ENCODE data around the gene ACVR1.
"Not testable (repeated sequence)": the region's sequence is repeated elsewhere in the genome, so short reads cannot be mapped to it uniquely, and the experiment has no call there.

The ACVR1 gene

GRCh38 chr2:157787364-157787938, 88.7 kb downstream of the ACVR1 start:
- DNase-seq: no peak

- no peak for DNase-seq
Measured at GRCh38 chr2:157786663-157787363, 89.3 kb downstream of the ACVR1 start.

- DNase-seq: no peak
Measured at GRCh38 chr2:157785866-157786662, 90.1 kb downstream of the ACVR1 start.

- DNase-seq: no peak
Measured at GRCh38 chr2:157785200-157785599, 90.9 kb downstream of the ACVR1 start.

- no peak for DNase-seq
Measured at GRCh38 chr2:157784823-157785175, 91.3 kb downstream of the ACVR1 start.

- DNase-seq: peak; percentile 19
Measured at GRCh38 chr2:157784169-157784822, 91.8 kb downstream of the ACVR1 start.

GRCh38 chr2:157783245-157783644, 92.9 kb downstream of the ACVR1 start:
- no peak for DNase-seq

- DNase-seq: no peak
Measured at GRCh38 chr2:157782057-157782845, 93.9 kb downstream of the ACVR1 start.

- DNase-seq: no peak
Measured at GRCh38 chr2:157780211-157780610, 95.9 kb downstream of the ACVR1 start.

GRCh38 chr2:157779794-157780193, 96.3 kb downstream of the ACVR1 start:
- no peak for DNase-seq

- DNase-seq: peak; percentile 29
Measured at GRCh38 chr2:157777427-157777826, 98.7 kb downstream of the ACVR1 start.

GRCh38 chr2:157771234-157771633, 104.9 kb downstream of the ACVR1 start:
- no peak for DNase-seq

GRCh38 chr2:157769856-157770255, 106.3 kb downstream of the ACVR1 start:
- DNase-seq: no peak

GRCh38 chr2:157764386-157764785, 111.7 kb downstream of the ACVR1 start:
- no peak for DNase-seq

GRCh38 chr2:157761520-157761919, 114.6 kb downstream of the ACVR1 start:
- DNase-seq: no peak

- DNase-seq: no peak
Measured at GRCh38 chr2:157760949-157761348, 115.2 kb downstream of the ACVR1 start.

- no peak for DNase-seq
Measured at GRCh38 chr2:157759855-157760254, 116.3 kb downstream of the ACVR1 start.

- DNase-seq: no peak
Measured at GRCh38 chr2:157758586-157758985, 117.5 kb downstream of the ACVR1 start.

GRCh38 chr2:157757500-157757899, 118.6 kb downstream of the ACVR1 start:
- DNase-seq: no peak

- DNase-seq: not testable (repeated sequence)
Measured at GRCh38 chr2:157756447-157756846, 119.7 kb downstream of the ACVR1 start.

- peak; percentile 31 for DNase-seq
Measured at GRCh38 chr2:157751462-157752058, 124.6 kb downstream of the ACVR1 start.

- DNase-seq: no peak
Measured at GRCh38 chr2:157749684-157750083, 126.4 kb downstream of the ACVR1 start.

All from activated T-cell treated with anti-CD3 and anti-CD28 coated beads, Interleukin-2, amount 50 U/mL, for 1 hour (primary cell).